Measurements from ENCODE around the gene ADGRE2. TPM values are rescaled to one million over a fixed set of nuclear protein-coding genes. Genes with fewer than 3 reads are reported as not detected.
A peak's percentile ranks its signal among the peaks of the same experiment; 100 is the strongest.

ADGRE2 gene
- total RNA-seq, 4 donors from 2014 or later: 0.49 to 5.8 (median 4.0) TPM

DNA sequence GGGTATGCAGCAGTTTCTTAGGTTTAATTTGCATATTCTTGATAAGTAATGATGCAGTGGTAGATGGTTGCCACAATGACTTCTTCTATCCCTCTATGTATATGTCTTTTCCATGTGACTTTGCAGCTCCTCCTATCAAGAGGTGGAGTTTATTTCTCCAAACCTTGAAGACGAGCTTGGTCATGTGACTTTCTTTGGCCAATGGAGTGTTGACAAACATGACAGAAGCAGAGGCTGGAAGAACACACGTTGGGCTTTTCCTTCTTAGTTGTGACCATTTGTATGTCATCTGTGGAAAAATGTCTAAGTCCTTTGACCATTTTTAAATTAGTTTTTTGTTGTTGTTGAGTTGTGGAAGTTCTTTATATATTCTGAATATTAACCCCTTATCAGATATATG, 56.2 kb downstream of the ADGRE2 start:
- Histone ChIP-seq H3K4me1 (no peaks in the 10 kb centered on the region), H3K36me3 (peaks cover 17 to 56% (median 18%) of the 10 kb centered on the region in 3 donors), H3K27me3 (no peaks in the 10 kb centered on the region), H3K4me3 (no peak overlapping the region), H3K27ac (no peak overlapping the region), H3K9me3 (peaks cover 0 to 99% (median 71%) of the 10 kb centered on the region in 3 donors)
- no peak for DNase-seq
- 82% methylated on average over 2 of the region's 2 CpGs for WGBS, 2 donors
- TF ChIP-seq POLR2A (IDR thresholded peaks at IDR 0.05): no peak
- TF ChIP-seq, protein P1, sequence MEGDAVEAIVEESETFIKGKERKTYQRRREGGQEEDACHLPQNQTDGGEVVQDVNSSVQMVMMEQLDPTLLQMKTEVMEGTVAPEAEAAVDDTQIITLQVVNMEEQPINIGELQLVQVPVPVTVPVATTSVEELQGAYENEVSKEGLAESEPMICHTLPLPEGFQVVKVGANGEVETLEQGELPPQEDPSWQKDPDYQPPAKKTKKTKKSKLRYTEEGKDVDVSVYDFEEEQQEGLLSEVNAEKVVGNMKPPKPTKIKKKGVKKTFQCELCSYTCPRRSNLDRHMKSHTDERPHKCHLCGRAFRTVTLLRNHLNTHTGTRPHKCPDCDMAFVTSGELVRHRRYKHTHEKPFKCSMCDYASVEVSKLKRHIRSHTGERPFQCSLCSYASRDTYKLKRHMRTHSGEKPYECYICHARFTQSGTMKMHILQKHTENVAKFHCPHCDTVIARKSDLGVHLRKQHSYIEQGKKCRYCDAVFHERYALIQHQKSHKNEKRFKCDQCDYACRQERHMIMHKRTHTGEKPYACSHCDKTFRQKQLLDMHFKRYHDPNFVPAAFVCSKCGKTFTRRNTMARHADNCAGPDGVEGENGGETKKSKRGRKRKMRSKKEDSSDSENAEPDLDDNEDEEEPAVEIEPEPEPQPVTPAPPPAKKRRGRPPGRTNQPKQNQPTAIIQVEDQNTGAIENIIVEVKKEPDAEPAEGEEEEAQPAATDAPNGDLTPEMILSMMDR (IDR thresholded peaks at IDR 0.05): no peak
- intact Hi-C loops (cut with DNase I): no loop called here

DNA sequence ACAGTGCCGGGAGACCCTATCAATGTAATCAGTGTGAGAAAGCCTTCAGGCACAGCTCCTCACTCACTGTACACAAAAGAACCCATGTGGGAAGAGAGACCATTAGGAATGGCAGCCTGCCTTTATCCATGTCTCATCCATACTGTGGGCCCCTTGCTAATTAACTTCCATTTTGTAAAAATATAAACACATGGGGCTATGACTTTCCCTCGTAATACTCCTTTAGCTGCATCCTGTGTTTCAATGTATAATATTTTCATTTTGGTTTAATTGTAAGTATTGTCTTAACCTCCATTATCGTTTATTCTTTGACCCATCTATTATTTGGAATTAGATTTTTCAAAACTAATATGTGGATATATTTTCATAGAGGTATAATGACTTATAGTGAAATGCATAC, 59.2 kb downstream of the ADGRE2 start:
- Histone ChIP-seq H3K27me3 (no peaks in the 10 kb centered on the region), H3K9me3 (peaks cover 0 to 100% (median 73%) of the 10 kb centered on the region in 3 donors), H3K27ac (no peak overlapping the region), H3K4me3 (no peak overlapping the region), H3K4me1 (no peaks in the 10 kb centered on the region), H3K36me3 (peaks cover 36 to 85% (median 37%) of the 10 kb centered on the region in 3 donors)
- intact Hi-C loops (cut with DNase I): no loop called here
- WGBS, 2 donors: 81 to 94% methylated on average over 3 of the region's 3 CpGs
- TF ChIP-seq, protein P1 (IDR thresholded peaks at IDR 0.05): no peak
- TF ChIP-seq POLR2A (IDR thresholded peaks at IDR 0.05): no peak
- no peak for DNase-seq

DNA sequence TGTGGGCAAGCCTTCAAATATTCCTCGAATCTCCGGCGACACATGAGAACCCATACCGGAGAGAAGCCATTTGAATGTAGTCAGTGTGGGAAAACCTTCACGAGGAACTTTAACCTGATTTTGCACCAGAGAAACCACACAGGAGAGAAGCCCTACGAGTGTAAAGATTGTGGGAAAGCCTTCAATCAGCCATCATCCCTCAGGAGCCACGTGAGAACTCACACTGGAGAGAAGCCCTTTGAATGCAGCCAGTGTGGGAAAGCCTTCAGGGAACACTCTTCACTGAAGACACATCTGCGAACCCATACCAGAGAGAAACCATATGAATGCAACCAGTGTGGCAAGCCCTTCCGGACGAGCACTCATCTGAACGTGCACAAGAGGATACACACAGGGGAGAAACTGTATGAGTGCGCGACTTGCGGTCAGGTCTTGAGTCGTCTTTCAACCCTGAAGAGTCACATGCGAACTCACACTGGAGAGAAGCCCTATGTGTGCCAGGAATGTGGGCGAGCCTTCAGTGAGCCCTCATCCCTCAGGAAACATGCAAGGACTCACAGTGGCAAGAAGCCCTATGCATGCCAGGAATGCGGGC, 59.7 kb downstream of the ADGRE2 start:
- Histone ChIP-seq H3K36me3 (peaks cover 36 to 87% (median 40%) of the 10 kb centered on the region in 3 donors), H3K9me3 (peaks cover 0 to 100% (median 68%) of the 10 kb centered on the region in 3 donors), H3K27ac (no peak overlapping the region), H3K4me1 (no peaks in the 10 kb centered on the region), H3K4me3 (peak overlapping the region in 1 of 4 donors; percentile 23), H3K27me3 (no peaks in the 10 kb centered on the region)
- intact Hi-C loops (cut with DNase I): no loop called here
- WGBS, 2 donors: 86 to 89% methylated on average over 6 to 16 of the region's 18 CpGs
- no peak for DNase-seq
- TF ChIP-seq, protein P1 (IDR thresholded peaks at IDR 0.05): no peak
- no peak for TF ChIP-seq POLR2A (IDR thresholded peaks at IDR 0.05)

DNA sequence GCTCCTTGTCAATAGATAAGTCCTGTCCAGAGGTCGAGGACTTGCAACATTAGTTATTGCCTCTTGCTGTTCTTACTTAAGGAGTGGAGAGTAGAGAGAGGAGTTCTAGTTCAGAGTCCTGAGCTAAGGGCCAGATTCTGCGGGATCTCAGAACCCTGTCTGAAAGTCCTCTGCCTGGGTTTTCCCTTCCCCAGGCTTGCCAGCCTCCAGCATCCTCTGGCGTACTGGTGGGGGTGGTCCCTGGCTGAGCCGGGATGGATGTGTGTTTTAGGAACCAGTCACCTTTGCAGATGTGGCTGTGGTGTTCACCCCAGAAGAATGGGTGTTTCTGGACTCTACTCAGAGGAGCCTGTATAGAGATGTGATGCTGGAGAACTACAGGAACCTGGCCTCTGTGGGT, 62.5 kb downstream of the ADGRE2 start:
- DNase-seq: no peak
- H3K4me3 ChIP-seq: no peak overlapping the region
- WGBS, 2 donors: 96 to 98% methylated on average over 4 of the region's 4 CpGs
- H3K9me3 ChIP-seq: peaks cover 0 to 74% (median 56%) of the 10 kb centered on the region in 3 donors
- intact Hi-C loops (cut with DNase I): no loop called here
- no peak overlapping the region for H3K27ac ChIP-seq
- TF ChIP-seq, protein P1 (IDR thresholded peaks at IDR 0.05): no peak
- TF ChIP-seq POLR2A (IDR thresholded peaks at IDR 0.05): no peak
- no peaks in the 10 kb centered on the region for H3K4me1 ChIP-seq
- peaks cover 36 to 96% (median 49%) of the 10 kb centered on the region in 3 donors for H3K36me3 ChIP-seq
- H3K27me3 ChIP-seq: no peaks in the 10 kb centered on the region

DNA sequence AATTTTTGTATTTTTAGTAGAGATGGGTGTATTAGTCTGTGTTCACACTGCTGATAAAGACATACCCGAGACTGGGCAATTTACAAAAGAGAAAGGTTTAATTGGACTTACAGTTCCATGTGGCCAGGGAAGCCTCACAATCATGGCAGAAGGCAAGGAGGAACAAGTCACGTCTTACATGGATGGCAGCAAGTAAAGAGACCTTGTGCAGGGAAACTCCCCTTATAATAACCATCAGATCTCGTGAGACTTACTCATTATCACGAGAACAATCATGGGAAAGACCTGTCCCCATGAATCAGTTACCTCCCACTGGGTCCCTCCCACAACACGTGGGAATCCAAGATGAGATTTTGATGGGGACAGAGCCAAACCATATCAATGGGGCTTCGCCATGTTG, 73.9 kb downstream of the ADGRE2 start:
- no peak for DNase-seq
- WGBS, 2 donors: 79 to 89% methylated on average over 5 to 6 of the region's 6 CpGs
- Histone ChIP-seq H3K4me1 (no peaks in the 10 kb centered on the region), H3K27me3 (no peaks in the 10 kb centered on the region), H3K27ac (no peak overlapping the region), H3K9me3 (no peaks in the 10 kb centered on the region), H3K4me3 (no peak overlapping the region), H3K36me3 (peaks cover 33 to 100% (median 38%) of the 10 kb centered on the region in 3 donors)
- TF ChIP-seq, protein P1 (IDR thresholded peaks at IDR 0.05): no peak
- TF ChIP-seq POLR2A (IDR thresholded peaks at IDR 0.05): no peak
- intact Hi-C loops (cut with DNase I): no loop called here

Measured in esophagus squamous epithelium (tissue), 5 donors.